GM19467 (cell line): ENCODE results near the gene AKAP13.

Experiments
- ATAC-seq: cut with Tn5 transposase; IDR thresholded peaks from one replicate; pipeline ENCODE4 v1.9.1; 2021; ENCODE audit warnings: mild to moderate bottlenecking, moderate library complexity; ENCODE audit not compliant: unreplicated experiment

The AKAP13 gene

DNA sequence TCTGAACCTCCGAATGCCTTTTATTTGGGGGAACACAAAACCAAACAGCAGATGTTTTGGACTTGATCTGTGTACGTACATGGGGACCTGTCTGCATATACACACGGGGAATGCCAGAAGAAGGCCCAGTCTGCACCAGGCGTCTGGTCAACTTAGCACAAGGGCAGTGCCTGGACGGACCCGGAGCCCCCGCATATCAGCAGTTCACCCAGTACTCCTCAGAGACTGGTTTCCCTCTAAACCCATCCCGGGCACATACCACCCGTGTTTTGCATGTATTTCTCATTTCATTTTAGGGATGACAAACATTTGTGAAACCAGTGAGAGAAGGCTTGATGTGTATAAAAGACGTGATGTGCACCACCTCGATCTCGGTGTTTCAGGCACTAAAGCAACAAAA lies 364.6 kb downstream of the AKAP13 start:
- ATAC-seq, result no peak

DNA sequence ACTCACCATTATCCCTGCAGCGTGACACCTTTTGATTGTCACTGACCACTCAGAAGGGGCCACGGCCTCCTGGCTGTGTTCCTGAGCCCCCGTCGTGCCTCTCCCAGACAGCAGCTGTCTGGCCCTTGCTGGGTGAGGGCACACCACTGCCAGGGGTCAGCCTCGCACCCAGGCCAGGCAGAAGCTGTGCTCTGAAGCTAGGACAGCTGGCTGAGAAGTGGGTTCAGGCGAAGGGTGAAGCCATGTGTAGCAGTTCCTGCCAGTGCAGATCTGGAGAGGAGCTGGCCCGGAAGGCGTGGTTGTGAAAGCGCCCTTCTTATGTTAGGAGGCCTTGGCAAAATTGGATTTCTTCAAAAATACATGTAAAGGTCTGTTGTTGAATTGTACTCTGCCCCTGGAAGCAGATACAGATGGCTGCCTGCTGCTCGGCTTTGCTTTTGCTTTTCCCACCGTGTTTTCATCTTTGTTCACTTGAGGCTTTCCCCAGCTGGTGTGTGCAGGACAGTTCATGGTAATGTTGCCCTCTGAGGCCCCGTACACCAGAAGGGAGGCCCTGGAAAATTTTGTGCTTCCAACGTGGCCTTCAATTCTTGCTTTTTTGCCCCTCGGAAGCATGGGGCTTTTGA lies 365.2 kb downstream of the AKAP13 start:
- ATAC-seq, result no peak

DNA sequence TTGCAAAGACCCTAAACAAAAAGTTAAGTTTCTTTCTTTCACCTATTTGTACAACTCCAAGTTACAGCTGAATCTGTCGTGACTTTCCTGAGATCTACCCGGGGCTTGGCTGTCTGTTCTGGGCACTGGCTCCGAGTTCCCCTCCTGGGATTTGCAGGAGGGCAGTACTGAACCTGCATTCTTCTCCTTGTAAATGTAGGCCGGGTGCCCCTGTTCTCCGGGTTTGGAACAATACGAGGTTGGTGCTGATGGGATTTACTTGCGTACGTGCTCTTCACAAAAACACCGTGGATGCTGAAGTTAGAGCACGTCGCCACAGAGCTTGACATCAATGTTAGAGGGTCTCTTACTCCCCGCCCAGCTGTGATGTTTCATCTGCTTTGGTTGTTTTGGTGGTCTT lies 366.2 kb downstream of the AKAP13 start:
- no peak for ATAC-seq

GRCh38 chr15:85748176-85748575 lies 367.8 kb downstream of the AKAP13 start:
- ATAC-seq, result no peak

DNA sequence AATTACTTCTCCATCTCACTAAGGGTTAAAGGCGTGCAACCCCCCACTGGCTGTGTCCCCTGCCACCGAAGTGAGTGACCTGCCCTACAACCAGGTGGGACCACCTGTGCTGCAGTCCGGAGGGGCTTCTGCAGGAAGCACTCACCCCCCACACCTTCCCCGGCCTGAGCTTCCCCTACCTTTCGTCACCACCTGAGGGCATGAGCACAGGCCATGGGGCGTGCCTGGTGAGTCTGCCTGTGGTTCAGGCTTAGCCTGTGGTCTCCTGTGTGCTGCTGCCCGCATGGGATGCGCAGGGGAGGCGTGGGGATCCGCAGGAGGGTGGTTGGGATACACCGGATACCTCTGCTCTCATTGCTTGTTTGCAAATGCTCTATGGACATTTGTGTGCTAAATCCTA lies 368.3 kb downstream of the AKAP13 start:
- ATAC-seq, result no peak

GRCh38 chr15:85749261-85750151 lies 369.1 kb downstream of the AKAP13 start:
- ATAC-seq, result no peak

DNA sequence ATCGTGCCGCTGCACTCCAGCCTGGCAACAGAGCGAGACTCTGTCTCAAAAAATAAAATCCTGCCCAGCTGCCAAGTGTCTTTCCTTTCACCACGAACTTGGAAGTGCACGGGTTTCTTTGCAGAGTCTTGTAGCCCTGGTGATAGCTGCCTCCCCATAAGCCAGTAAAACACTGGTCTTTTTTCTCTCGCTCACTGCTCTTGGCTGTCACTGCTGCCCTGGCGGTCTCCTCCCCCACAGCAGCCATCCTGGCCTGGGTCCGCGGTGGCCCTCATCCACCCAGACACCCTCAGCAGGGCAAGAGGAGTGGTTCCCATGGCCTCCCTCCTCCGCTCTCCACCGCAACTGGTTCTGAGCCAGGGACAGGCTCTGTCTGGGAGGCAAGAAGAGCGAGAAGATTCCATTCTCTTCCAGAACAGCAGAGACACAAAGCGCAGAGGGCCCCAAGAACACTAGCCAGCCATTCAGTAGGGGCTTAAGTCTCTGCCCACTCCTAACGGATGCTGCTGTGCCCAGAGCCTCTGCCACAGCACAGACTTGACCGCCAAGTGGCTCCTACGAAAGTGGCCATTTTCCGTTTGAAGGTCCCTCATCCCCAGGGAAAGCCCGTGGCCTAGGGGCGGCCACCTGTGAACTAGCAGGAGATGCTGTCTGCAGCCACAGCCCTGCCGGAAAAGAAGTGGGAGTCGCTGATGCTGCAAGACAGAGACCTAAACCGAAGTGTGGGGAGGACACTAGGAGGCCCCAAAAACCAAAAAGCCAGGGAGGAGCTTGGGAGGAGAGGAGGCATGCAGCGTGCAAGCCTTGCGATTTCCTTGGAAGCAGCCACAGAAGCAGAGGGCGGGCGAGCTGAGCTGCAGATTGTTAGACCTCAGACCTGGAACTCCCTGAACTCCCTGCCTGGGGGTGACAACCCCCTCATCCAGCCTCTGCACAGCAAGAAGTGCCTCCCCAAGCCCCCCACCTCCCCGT lies 370.2 kb downstream of the AKAP13 start:
- ATAC-seq, result no peak

- ATAC-seq, result no peak
Observed at GRCh38 chr15:85751291-85752123, 371.1 kb downstream of the AKAP13 start.

GRCh38 chr15:85752124-85752475 lies 371.7 kb downstream of the AKAP13 start:
- ATAC-seq, result no peak

GRCh38 chr15:85752491-85752961 lies 372.1 kb downstream of the AKAP13 start:
- ATAC-seq, result no peak

DNA sequence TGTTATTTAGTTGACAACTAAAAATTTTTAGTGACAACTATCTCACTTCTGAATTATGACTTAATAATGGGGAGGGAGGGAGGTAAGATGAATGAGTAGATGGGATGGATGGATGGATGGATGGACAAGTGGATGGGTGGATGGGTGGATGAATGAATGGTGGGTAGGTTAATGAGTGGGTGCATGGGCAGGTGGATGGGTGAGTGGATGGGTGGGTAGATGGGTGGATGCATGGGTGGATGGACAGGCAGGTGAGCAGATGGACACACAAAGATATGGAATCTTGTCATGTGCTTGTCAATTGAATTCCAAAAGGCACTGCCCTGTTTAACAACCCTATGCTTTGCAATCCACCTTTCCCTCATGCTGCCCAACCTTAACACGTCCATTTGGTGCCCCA lies 372.9 kb downstream of the AKAP13 start:
- ATAC-seq, result no peak

DNA sequence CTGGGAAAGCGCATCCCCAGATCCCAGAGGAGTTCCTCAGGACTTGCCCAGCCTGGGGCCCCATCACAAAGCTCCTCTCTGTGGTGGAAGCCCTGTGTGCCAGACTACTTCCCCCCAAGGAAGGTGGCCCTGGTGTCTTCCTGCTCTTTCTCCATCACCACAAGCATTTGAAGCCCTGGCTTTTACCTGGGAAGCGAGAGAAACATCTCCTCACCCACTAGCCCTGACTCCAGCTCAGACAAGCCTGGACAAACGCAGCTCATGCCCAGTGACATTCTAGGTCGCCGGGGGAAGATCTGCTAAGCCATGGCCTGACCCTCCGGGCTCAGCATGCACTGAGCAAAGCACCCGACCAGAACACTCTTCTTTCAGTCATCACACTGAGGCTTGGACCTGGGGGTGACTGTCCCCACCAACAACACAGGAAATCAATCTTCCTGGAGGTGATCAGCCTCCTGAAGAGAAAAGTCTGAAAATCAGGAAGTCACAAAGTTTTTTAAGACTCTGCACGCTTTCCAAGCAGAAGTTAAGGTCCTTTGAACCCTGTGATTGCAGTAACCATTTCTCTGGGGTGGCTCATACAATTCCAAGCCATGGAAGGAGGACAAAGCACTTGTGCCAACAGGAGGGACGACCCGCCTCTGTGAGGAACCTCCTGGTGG lies 373.5 kb downstream of the AKAP13 start:
- no peak for ATAC-seq

DNA sequence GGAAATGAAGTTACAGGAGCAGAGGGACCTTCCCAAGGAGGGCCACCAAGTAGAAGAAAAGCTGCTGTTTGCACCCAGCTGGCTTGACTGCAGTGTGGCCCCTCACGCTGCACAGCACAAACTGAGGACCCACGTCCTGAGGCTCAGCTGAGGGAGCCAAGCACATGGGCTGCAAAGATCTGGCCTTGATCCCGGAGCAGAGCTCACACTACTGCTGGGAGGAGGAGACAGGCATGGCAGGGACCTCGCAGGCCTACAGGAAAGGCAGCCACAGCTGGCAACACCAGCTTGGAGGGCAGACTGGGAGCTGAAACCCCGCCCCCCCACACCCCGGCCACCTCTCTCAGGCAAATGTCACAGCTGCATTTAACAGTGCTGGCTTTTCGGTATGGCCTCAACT lies 374.6 kb downstream of the AKAP13 start:
- ATAC-seq, result no peak

- no peak for ATAC-seq
Observed at GRCh38 chr15:85755471-85755870, 375.1 kb downstream of the AKAP13 start.

DNA sequence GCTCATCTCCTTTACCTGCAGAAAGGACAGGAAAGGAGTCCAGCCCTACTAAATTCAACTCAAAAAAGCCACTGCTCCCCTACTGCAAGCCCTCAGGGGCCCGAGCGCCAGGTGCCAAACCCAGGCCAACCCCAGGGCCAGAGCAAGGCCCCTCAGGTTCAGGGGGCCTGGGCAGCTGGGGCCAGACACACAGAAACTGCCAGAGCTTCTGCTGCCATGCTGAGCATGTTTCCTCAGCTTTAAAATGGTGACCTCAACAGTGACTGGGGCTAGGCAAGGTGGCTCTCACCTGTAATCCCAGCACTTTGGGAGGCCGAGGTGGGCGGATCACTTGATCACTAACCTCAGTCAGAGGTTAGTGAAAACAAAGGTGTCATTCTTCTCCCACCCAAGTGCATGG lies 375.5 kb downstream of the AKAP13 start:
- no peak for ATAC-seq

DNA sequence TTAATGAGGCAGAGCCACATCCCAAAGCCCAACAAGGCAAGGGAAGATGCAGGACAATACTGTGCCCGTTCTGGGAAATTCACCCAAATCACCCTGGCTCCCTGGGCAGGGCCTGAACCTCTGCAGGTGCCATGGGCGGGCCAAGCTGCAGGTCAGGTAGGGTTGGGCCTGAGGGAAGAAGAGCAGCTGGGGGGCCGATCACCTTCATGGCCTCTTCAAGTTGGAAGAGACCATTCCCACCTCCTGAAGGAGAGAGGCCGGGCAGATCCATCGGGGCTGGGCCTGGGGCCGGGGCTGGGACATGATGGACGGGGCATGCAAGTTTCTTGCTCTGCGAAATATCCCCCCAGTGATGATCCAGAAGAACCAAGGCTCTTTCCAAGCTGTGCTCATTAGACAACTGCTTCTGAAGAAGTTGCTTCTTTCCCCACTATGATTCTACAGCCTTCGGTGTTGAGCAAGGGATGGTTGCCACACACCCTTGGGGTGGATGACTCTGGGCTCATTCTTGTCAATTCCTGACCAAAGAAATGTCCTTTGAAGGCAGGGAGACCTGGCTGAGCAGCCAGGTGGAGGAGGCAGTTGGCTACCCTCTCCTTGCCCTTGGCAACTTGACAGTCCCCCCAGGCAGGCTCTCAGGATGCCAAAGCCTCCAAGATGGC lies 376.1 kb downstream of the AKAP13 start:
- no peak for ATAC-seq

DNA sequence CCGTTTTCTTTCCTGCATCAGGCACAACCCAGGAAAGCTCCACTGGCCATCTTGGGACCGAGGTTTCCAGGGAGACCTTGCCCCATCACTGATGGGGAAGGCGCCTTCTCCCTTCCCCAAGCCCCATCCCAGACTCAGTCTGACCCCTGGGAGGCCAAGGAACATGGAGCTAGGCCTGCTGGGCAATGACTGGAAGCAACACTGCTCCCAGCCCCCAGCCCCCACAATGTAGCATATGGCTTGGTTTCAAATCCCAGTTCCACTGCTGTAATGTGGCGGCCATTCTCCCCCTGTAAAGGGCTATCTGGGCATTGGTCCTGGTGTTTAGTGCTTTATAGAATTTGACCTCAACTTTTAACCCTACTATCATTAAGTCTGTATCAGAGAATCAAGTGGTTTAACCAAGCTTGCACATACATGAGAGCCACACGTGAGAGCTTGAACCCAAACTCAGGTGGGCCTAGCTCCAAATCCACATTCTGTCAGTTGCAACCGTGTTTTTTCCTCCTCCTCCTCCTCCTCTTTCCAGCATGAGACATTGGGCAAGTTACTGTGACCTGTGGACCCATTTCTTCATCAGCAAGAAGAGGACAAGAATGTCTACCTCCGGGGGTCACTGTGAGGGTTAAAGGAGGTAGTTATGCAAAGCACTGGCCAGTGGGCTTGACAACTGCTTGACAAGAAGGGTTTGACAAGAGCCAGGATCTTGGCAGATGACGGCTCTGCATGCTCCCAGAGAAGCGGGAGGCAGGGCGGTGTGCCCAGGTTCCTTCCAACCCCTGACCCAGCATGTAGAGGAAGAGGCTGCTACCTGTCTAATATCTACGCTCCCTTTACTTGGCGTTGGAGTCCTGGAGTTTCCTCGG lies 376.9 kb downstream of the AKAP13 start:
- ATAC-seq, result no peak

GRCh38 chr15:85757939-85758654 lies 377.7 kb downstream of the AKAP13 start:
- no peak for ATAC-seq
